HL-60 (cell line): ENCODE measurements around the gene USP51.

Source experiments
- DNase-seq, 2 experiments: peaks; one replicate each; pipeline ENCODE4 v3.0.0-alpha.2; 2010 to 2020; ENCODE audit warnings: low read depth in 1 of 2, low spot score in 1 of 2
- H3K27ac ChIP-seq: fragments of 250-450 bp; sonication (Bioruptor Pico); replicated peaks from 2 replicates; pipeline ENCODE4 v1.5.1; 2020; ENCODE audit warnings: mild to moderate bottlenecking, moderate library complexity
- H3K27me3 ChIP-seq: fragments of 250-450 bp; sonication (Bioruptor Pico); 2 replicates; pipeline ENCODE4 v1.5.1; 2021; ENCODE audit warnings: mild to moderate bottlenecking, moderate library complexity; ENCODE audit not compliant: insufficient read depth, poor library complexity, severe bottlenecking
- H3K4me3 ChIP-seq: replicated peaks from 2 replicates; pipeline ENCODE4 v1.5.1; 2011; ENCODE audit warnings: mild to moderate bottlenecking, control low read depth, low read length; ENCODE audit not compliant: insufficient read depth
- CTCF ChIP-seq: IDR thresholded peaks from one replicate; pipeline ENCODE4 v1.5.1; 2011; ENCODE audit warnings: low read length, control low read depth, inconsistent platforms; ENCODE audit not compliant: insufficient read depth
- GABPA ChIP-seq: IDR thresholded peaks from 2 replicates; pipeline ENCODE4 v1.6.1; 2012; ENCODE audit warnings: low read depth
- POLR2AphosphoS5 ChIP-seq: IDR thresholded peaks from 2 replicates; pipeline ENCODE4 v1.6.1; 2012; ENCODE audit warnings: low read depth
- REST ChIP-seq: IDR thresholded peaks from 2 replicates; pipeline ENCODE4 v1.6.1; 2012; ENCODE audit warnings: low read depth; ENCODE audit not compliant: insufficient replicate concordance
- SPI1 ChIP-seq: IDR thresholded peaks from 2 replicates; pipeline ENCODE4 v1.6.1; 2012; ENCODE audit warnings: low read depth, mild to moderate bottlenecking, borderline replicate concordance
- long read RNA-seq: library from polyadenylated mRNA; unstranded; transcript quantifications from one replicate; pipeline ENCODE4 v2.0.0, GENCODE V29; 2020

The USP51 gene
- long read RNA-seq: 0 reads

GRCh38 chrX:55489314-55490009, at the start of gene USP51:
TSS of gene USP51 (minus strand) at chrX:55489848. CDS start at chrX:55488939, 909 bp downstream.
- no peak for DNase-seq
- TF ChIP-seq SPI1: no peak
- no peak for TF ChIP-seq GABPA
- TF ChIP-seq REST: no peak
- TF ChIP-seq POLR2AphosphoS5: no peak
- TF ChIP-seq CTCF: no peak
- peak within 1 kb of the TSS; percentile 53 for H3K4me3 ChIP-seq
- no peaks in the 10 kb centered on the region for H3K27me3 ChIP-seq
- peak within 1 kb of the TSS; percentile 54 for H3K27ac ChIP-seq

- no peak for DNase-seq
- no peak for TF ChIP-seq SPI1
- no peak for TF ChIP-seq POLR2AphosphoS5
- no peak for TF ChIP-seq REST
- TF ChIP-seq GABPA: no peak
- TF ChIP-seq CTCF: no peak
- no peaks in the 10 kb centered on the region for H3K27me3 ChIP-seq
- no peak overlapping the region for H3K4me3 ChIP-seq
- no peak overlapping the region for H3K27ac ChIP-seq
Observed at GRCh38 chrX:55524487-55524886, 34.8 kb upstream of the USP51 start.

GRCh38 chrX:55523356-55523755, 33.7 kb upstream of the USP51 start:
- DNase-seq: no peak
- TF ChIP-seq REST (no peak), CTCF (no peak), POLR2AphosphoS5 (no peak), SPI1 (no peak), GABPA (no peak)
- Histone ChIP-seq H3K27me3 (no peaks in the 10 kb centered on the region), H3K4me3 (no peak overlapping the region), H3K27ac (no peak overlapping the region)
